ENCODE measurements around the gene LYPLAL1.
"Not testable (repeated sequence)": the region's sequence is repeated elsewhere in the genome, so short reads cannot be mapped to it uniquely, and the experiment has no call there.

Gene LYPLAL1

DNA sequence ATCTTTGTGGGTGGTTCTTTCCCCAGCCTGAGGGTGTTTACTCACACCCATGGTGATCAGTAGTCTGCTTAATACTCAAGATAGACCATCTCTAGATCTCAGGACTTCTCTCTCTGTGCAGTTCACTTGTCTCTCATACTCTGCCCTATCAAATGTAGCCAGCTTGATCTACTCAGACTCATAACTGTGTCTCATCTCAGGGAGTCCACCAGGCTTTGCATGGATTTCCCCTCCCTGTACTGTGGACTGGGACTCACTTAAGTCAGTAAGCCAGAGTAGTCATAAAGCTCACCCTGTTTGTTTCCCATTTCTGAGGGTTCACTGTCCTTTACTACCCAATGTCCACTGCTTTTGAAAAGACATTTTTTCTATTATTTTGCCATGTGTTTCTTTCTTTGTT, 41.8 kb downstream of the LYPLAL1 start:
- DNase-seq (ENCODE audit: low read depth): no peak

DNA sequence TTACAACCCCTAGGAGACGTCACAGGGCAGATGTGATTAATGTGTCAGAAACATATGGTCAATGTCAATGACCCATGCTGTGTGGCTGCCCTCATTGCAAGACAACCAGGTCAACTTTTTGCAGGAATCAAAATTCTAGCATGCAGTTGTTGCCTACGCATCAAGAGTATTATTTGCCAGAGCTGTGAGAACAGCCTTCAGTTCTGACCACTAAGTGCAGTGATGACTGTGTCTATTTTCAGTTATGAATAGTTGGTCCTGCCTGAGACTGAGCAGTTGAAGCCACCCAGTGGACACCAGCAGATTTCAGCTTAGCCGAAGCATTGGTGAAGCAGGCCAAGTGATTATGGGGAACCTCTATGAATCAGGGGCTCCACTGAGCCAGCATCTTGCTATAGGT, 47.3 kb downstream of the LYPLAL1 start:
- DNase-seq (ENCODE audit: low read depth): peak; percentile 23

DNA sequence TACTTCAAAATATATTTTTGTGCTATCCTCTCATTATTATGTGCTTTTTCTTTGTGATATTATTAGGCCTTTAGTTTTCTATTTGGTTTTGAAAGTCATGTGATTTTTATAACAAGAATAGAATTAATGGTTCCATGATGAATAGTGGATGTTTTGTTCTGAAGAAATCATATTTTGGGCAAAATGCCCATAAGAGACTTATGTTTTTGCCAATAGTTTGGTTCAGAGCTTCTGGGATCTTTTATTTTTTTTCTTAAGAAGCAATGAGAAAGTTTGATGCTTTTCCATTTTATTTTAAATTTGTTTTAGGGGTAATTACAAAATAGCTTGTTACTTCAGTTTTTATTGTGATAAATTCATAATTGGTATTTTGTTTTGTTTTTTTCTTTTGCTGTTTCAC, 49.8 kb downstream of the LYPLAL1 start:
- DNase-seq (ENCODE audit: low read depth): no peak

DNA sequence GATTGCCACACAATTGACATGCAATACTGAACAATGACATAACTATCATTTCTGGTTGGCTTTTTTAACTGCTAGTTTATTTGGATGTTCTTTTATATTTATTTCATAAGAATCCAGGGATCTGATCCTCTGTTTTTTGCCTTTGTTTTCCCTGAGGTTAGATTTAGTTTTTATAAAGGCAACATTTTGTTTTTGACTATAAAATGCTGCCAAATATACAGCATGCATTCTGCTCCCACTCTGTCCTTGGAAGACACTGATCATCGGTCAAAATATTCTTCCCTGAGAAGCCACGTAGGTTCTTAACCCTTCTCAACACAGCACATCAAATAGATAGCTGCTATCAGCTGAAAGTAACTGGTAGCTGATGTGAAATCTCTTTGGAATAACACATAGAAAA, 52.5 kb downstream of the LYPLAL1 start:
- no peak for DNase-seq (ENCODE audit: low read depth)

DNA sequence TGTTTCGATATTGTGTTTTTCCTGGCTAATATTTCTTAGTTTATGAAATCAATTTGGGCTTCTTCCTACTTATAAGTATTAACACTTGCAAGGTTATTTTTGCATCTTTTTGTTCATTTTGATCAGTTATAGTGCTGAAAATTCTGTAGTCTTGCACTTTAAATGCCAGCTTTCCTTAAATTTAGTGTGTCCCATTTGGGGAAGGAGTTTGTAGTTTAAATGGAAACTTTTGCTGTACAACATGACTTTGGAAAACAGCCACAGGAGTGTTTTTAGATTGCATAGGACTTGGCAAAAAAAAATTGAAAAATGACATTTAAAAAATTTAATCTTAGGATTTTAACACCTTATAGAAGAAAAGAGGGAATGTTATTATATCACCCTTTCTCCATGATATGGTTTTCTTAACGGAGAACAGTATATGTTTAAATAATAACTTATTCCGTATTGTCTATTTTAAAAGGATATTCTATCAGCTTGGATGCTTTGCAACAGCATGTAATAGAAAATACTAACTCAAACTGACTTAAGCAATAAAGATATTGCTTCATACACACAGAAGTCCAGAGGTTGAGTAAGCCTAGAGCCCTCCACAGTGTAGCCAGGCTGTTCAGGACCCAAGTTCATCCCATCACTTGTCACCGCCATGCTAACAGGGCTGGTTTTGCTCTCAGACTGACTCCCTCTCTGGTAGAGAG, 53.8 kb downstream of the LYPLAL1 start:
- no peak for DNase-seq (ENCODE audit: low read depth)

DNA sequence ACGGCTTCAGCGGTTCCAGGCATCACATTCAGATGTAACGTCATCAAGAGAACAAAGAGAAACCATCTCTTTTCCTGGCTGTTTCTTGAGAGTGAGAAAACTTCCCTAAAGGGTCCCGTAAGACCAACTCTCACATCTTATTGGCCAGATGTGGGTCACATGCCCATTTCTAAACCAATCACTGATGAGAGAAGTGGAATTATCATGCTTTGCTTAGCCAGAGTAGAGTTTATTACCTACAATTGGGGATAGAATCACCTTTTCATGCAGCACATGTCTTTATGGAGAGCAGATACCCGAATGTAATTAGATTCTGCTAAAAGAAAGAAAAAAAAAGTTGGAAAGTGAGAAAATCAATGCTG, 54.4 kb downstream of the LYPLAL1 start:
- no peak for DNase-seq (ENCODE audit: low read depth)

DNA sequence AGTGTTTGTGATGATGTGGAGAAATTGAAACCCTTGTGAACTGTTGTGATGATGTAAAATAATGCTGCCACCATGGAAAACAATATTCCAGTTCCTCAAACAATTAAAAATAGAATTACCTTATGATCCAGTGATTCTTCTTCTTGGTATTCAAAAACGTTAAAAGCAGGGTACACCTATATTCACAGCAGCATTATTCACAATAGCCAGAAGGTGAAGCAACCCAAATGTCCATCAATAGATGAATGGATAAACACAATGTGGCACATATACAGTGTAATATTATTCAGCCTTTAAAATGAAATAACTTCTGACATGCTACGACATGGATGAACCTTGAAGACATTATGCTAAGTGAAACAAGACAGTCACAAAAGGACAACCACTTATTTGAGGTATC, 59.2 kb downstream of the LYPLAL1 start:
- no peak for DNase-seq (ENCODE audit: low read depth)

DNA sequence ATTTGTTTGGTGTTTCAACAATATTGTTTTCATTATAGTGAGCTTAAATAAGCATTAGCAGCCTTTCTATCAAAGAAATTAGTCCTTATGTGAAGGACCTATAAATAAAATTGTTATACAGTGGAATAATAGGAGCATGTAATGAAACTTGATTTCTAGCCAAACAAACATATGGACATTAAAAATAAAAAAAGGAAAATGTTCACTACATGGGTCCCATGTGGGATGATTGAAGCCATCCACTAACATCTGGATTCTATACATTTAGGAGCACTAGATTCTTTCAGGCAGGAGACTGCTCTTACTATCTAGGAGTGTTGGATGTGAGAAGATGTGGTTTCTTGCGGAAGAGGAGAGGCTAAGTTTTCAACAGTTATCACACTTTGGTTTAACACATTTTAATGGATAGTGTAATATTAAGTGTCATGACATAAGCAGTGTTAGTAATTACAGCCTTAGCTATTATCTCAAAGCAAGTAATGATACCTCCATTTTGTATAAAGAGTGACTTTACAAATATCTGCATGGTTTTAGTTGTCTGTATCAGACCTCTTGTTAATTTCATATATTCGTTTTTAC, 62.3 kb downstream of the LYPLAL1 start:
- no peak for DNase-seq (ENCODE audit: low read depth)

DNA sequence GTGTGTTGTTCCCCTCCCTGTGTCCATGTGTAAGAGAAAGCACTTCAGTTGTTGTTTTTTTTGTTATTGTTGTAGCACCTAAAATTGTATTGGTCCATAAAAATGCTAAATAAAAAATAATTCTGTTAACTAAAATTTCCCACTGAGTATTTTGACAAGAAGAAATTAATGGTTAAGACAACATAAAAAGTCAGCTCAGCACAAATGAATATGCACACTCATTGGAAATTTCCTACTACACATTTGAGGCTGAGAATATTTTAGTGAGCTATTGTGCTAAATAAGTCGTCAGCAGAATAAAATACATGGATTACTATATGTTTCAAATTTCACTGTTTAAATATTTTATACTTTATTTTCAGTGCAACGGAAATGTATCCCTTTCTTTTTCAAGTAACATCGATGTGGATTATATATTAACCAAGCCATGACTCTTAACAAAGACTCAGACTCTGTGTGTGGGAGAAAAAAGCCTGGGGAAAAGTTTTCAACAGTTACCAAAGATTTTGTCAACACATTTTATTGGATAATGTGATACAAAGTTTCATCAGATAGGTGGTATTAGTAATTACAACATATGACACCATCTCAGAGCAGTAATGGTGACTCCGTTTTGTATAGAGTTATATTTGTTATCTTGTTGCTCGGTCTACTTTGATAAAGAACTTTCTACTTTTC, 63.4 kb downstream of the LYPLAL1 start:
- no peak for DNase-seq (ENCODE audit: low read depth)

DNA sequence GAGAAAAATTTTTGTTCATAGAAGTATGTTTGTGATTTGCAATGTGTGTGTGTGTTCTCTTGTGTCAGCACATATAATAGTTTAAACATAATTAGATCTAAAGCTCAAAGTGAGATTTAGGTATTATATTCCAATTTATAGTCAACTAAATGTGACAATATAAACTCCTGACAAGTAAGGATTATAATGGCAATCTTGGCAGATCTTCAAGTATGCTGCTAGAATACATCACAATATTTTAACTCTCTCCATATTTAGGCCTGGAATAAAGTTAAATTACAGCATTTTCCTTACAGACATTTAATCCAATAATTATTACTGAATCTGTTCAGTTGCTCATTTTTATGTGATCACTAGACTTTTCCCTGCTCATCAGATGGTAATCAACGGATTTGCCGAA, 65.8 kb downstream of the LYPLAL1 start:
- DNase-seq (ENCODE audit: low read depth): no peak

DNA sequence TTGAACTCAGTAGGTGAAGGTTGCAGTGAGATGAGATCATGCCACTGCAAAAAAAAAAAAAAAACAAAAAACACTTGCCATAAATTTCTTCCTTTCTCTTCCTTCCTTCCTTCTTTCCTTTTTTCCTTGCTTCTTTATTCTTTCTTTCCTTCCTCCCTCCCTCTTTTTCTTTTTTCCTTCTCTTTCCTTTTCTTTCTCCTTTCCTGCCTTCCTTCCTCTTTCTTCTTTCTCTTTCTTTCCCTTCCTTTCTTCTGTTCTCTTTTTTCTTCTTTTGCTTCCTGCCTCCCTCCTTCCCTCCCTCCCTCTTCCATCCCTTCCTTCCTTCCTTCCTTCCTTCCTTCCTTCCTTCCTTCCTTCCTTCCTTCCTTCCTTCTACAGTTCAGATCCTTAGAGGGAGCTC, 71.2 kb downstream of the LYPLAL1 start:
- no peak for DNase-seq (ENCODE audit: low read depth)

DNA sequence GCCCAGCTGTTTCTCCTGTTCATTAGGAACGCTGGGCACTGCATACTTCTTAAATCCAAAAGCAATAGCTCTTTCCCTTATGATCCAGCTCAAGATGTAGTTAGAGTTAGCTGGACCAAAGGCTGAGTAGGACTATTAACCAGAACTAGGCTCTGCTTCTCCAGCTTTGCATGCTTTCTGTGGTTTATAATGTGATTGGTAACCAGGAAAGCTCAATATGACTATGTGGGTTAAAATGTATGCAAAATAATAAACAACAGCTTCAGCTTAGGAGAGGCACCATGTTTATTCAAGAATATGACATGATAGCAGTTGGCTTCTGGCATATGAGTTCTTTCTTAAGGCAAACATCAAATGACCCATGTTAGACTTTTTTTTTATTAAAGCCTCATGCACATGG, 73.8 kb downstream of the LYPLAL1 start:
- no peak for DNase-seq (ENCODE audit: low read depth)

DNA sequence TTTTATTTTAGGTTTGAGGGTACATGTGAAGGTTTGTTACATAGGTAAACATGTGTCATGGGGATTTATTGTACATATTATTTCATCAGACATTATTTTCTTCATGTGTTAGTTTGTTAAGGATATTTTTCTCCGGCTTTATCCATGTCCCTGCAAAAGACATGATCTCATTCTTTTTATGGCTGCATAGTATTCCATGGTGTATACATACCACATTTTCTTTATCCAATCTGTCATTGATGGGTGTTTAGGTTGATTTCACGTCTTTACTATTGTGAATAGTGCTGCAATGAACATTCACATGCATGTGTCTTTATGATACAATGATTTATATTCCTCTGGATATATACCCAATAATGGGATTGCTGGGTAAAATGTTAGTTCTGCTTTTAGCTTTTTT, 76.8 kb downstream of the LYPLAL1 start:
- DNase-seq (ENCODE audit: low read depth): not testable (repeated sequence)

DNA sequence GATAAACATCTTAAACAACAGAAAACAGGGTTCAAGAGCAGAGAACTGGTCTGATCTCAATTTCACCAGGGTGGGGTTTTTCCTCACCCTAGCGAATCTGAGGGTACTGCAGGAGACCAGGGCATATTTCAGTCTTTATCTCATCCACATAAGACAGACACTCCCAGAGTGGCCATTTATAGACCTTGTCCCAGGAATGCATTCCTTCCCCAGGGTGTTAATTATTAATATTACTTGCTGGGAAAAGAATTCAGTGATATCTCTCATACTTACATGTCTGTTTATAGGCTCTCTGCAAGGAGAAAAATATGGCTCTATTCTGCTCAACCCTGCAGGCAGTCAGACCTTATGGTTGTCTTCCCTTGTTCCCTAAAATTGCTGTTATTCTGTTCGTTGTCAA, 84.1 kb downstream of the LYPLAL1 start:
- DNase-seq (ENCODE audit: low read depth): no peak

DNA sequence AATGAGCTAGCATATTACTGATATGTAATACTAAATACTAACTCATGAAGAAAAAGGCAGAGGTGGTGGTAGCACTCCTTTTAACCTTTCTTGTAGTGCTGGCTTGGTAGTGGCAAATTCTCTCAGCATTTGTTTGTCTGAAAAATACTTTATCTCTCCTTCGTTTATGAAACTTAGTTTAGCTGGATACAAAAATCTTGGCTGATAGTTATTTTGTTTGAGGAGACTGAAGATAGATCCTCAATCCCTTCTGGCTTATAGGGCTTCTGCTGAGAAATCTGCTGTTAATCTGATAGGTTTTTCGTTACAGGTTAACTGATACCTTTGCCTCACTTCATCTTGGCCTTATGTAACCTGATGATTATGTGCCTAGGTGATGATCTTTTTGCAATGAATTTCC, 87.8 kb downstream of the LYPLAL1 start:
- no peak for DNase-seq (ENCODE audit: low read depth)

Measured in stromal cell of bone marrow (primary cell).